KG1 (cell line): Measurements from ENCODE around the gene TCP11L1.
"Not testable (repeated sequence)": the region's sequence is repeated elsewhere in the genome, so short reads cannot be mapped to it uniquely, and the experiment has no call there.

Experiments used
- DNase-seq: peaks from one replicate; lab custom pipeline; 2025; lab: John Stamatoyannopoulos, UW

TCP11L1 gene

GRCh38 chr11:33067294-33067693, 27.9 kb downstream of the TCP11L1 start:
- no peak for DNase-seq

GRCh38 chr11:33068611-33069340, 29.4 kb downstream of the TCP11L1 start:
- no peak for DNase-seq

- no peak for DNase-seq
Measured at GRCh38 chr11:33072465-33072864, 33.1 kb downstream of the TCP11L1 start.

- DNase-seq = no peak
Measured at GRCh38 chr11:33083918-33084317, 44.5 kb downstream of the TCP11L1 start.

GRCh38 chr11:33086017-33086416, 46.6 kb downstream of the TCP11L1 start:
- no peak for DNase-seq

GRCh38 chr11:33089776-33090175, 50.4 kb downstream of the TCP11L1 start:
- no peak for DNase-seq

- no peak for DNase-seq
Measured at GRCh38 chr11:33094157-33094556, 54.8 kb downstream of the TCP11L1 start.

GRCh38 chr11:33103836-33104235, 64.5 kb downstream of the TCP11L1 start:
- no peak for DNase-seq

- DNase-seq = no peak
Measured at GRCh38 chr11:33109294-33109895, 70.0 kb downstream of the TCP11L1 start.

GRCh38 chr11:33110083-33110482, 70.7 kb downstream of the TCP11L1 start:
- no peak for DNase-seq

- no peak for DNase-seq
Measured at GRCh38 chr11:33116535-33116934, 77.2 kb downstream of the TCP11L1 start.

GRCh38 chr11:33122696-33123095, 83.3 kb downstream of the TCP11L1 start:
- DNase-seq = not testable (repeated sequence)
